HepG2 (cell line): ENCODE results near the gene NHSL1. TPM values are rescaled to one million over a fixed set of nuclear protein-coding genes. Genes with fewer than 3 reads are reported as not detected.

Experiments
- HNF4G ChIP-seq, 2 experiments: sonication (generic) in 1 of 2; formaldehyde crosslinking in 1 of 2; IDR thresholded peaks; 2 replicates each; pipeline versions ENCODE4 v1.4.0 to v1.6.1; 2011 to 2020; ENCODE audit warnings: borderline replicate concordance in 2 of 2, low read depth in 2 of 2, mild to moderate bottlenecking in 2 of 2, low read length in 1 of 2, missing genetic modification reagents in 1 of 2, moderate library complexity in 1 of 2
- KLF6 ChIP-seq: IDR thresholded peaks from 2 replicates; pipeline ENCODE4 v1.8.0; 2016; ENCODE audit warnings: missing biosample characterization, missing genetic modification reagents
- KLF9 ChIP-seq: IDR thresholded peaks from 2 replicates; pipeline ENCODE4 v1.6.1; 2016; ENCODE audit warnings: low read depth
- MIER2 ChIP-seq: IDR thresholded peaks from 2 replicates; pipeline ENCODE4 v1.6.1; 2016; ENCODE audit warnings: missing biosample characterization, missing genetic modification reagents
- NFATC3 ChIP-seq: sonication (generic); formaldehyde crosslinking; IDR thresholded peaks from 2 replicates; pipeline ENCODE4 v1.5.1; 2020; ENCODE audit warnings: mild to moderate bottlenecking, missing genetic modification reagents
- NFKBIZ ChIP-seq: IDR thresholded peaks from 2 replicates; pipeline ENCODE4 v1.6.1; 2018; ENCODE audit warnings: missing genetic modification reagents, missing compliant biosample characterization
- NR2C2 ChIP-seq: sonication (generic); formaldehyde crosslinking; IDR thresholded peaks from 2 replicates; pipeline ENCODE4 v1.4.0; 2020; ENCODE audit warnings: missing genetic modification reagents, mild to moderate bottlenecking, moderate library complexity, borderline replicate concordance
- ONECUT2 ChIP-seq: sonication (generic); formaldehyde crosslinking; IDR thresholded peaks from 2 replicates; pipeline ENCODE4 v1.4.0; 2020; ENCODE audit warnings: missing genetic modification reagents
- SALL2 ChIP-seq: sonication (generic); formaldehyde crosslinking; IDR thresholded peaks from 2 replicates; pipeline ENCODE4 v1.8.1; 2023; ENCODE audit warnings: mild to moderate bottlenecking, missing genetic modification reagents, inconsistent platforms
- SOX6 ChIP-seq, 2 experiments: fragments of 450-650 bp in 1 of 2; sonication (generic) in 1 of 2; formaldehyde crosslinking in 1 of 2; IDR thresholded peaks; 2 replicates each; pipeline versions ENCODE4 v1.4.0 to v1.6.1; 2017 to 2020; ENCODE audit warnings: antibody characterized with exemption in 1 of 2, mild to moderate bottlenecking in 1 of 2, missing genetic modification reagents in 1 of 2
- STAG1 ChIP-seq: sonication (generic); formaldehyde crosslinking; IDR thresholded peaks from 2 replicates; pipeline ENCODE4 v1.4.0; 2020; ENCODE audit warnings: missing genetic modification reagents
- ZMYM4 ChIP-seq: sonication (generic); formaldehyde crosslinking; IDR thresholded peaks from 2 replicates; pipeline ENCODE4 v1.8.1; 2023; ENCODE audit warnings: mild to moderate bottlenecking, missing genetic modification reagents
- ZNF432 ChIP-seq: sonication (generic); formaldehyde crosslinking; IDR thresholded peaks from 2 replicates; pipeline ENCODE4 v1.5.0; 2020; ENCODE audit warnings: missing genetic modification reagents, mild to moderate bottlenecking, borderline replicate concordance
- ZNF567 ChIP-seq: sonication (generic); formaldehyde crosslinking; IDR thresholded peaks from 2 replicates; pipeline ENCODE4 v1.8.1; 2023; ENCODE audit warnings: mild to moderate bottlenecking, missing genetic modification reagents, borderline replicate concordance
- ZNF616 ChIP-seq: sonication (generic); formaldehyde crosslinking; IDR thresholded peaks from 2 replicates; pipeline ENCODE4 v1.5.0; 2020; ENCODE audit warnings: low read depth, mild to moderate bottlenecking, missing genetic modification reagents
- ZNF766 ChIP-seq: sonication (generic); formaldehyde crosslinking; IDR thresholded peaks from 2 replicates; pipeline ENCODE4 v1.5.0; 2020; ENCODE audit warnings: missing genetic modification reagents, borderline replicate concordance
- polyA plus RNA-seq, 8 experiments: library from polyadenylated mRNA; depleted of rRNA in 3 of 8; stranded (reverse) in 7 of 8; unstranded in 1 of 8; fragments of >200 nt; fragmentation: Illumina TruSeq in 4 of 8; extraction: Trizol in 4 of 8; gene quantifications; 2 replicates each; pipeline versions ENCODE4 v1.2.1 to v1.2.3, GENCODE V29; 2011 to 2016; ENCODE audit warnings: low read depth in 4 of 8, missing spikeins in 1 of 8, mixed read lengths in 1 of 8; ENCODE audit not compliant: insufficient read depth in 1 of 8
- total RNA-seq, 5 experiments: library from RNA; depleted of rRNA; stranded (reverse); fragments of >200 nt; fragmentation: Illumina TruSeq; extraction: Trizol; gene quantifications; 2 replicates each; pipeline ENCODE4 v1.2.3, GENCODE V29; 2016; ENCODE audit warnings: low read depth in 1 of 5
- TF ChIP-seq, protein P1 (sequence below): sonication (generic); formaldehyde crosslinking; IDR thresholded peaks from 2 replicates; pipeline ENCODE4 v1.4.0; 2020; ENCODE audit warnings: missing genetic modification reagents
- TF ChIP-seq, protein P2 (sequence below), 2 experiments: sonication (generic) in 1 of 2; formaldehyde crosslinking in 1 of 2; IDR thresholded peaks; 2 replicates each; pipeline versions ENCODE4 v1.5.1 to v1.6.1; 2011 to 2020; ENCODE audit warnings: borderline replicate concordance in 1 of 2, low read depth in 1 of 2, low read length in 1 of 2, mild to moderate bottlenecking in 1 of 2, missing genetic modification reagents in 1 of 2, moderate library complexity in 1 of 2
- TF ChIP-seq, protein P3 (sequence below): sonication (generic); formaldehyde crosslinking; IDR thresholded peaks from 2 replicates; pipeline ENCODE4 v1.4.0; 2020; ENCODE audit warnings: missing genetic modification reagents
- TF ChIP-seq, protein P4 (sequence below): sonication (generic); formaldehyde crosslinking; IDR thresholded peaks from 2 replicates; pipeline ENCODE4 v1.5.0; 2020; ENCODE audit warnings: mild to moderate bottlenecking, low read depth, missing genetic modification reagents, borderline replicate concordance
- TF ChIP-seq, protein P5 (sequence below): IDR thresholded peaks from 2 replicates; pipeline ENCODE4 v1.6.1; 2016; ENCODE audit warnings: missing genetic modification reagents, missing compliant biosample characterization
- TF ChIP-seq, protein P6 (sequence below), 2 experiments: fragments of 450-650 bp in 1 of 2; sonication (generic) in 1 of 2; formaldehyde crosslinking; IDR thresholded peaks; 2 replicates each; pipeline versions ENCODE4 v1.5.0 to v1.8.0; 2020 to 2022; ENCODE audit warnings: mild to moderate bottlenecking in 1 of 2, missing genetic modification reagents in 1 of 2

The NHSL1 gene
- total and polyA plus RNA-seq, 2 of the 13 experiments (the other 11 are each of a cell fraction or from before 2014, with no cell fraction given) = 24.9 to 53.6 TPM

DNA sequence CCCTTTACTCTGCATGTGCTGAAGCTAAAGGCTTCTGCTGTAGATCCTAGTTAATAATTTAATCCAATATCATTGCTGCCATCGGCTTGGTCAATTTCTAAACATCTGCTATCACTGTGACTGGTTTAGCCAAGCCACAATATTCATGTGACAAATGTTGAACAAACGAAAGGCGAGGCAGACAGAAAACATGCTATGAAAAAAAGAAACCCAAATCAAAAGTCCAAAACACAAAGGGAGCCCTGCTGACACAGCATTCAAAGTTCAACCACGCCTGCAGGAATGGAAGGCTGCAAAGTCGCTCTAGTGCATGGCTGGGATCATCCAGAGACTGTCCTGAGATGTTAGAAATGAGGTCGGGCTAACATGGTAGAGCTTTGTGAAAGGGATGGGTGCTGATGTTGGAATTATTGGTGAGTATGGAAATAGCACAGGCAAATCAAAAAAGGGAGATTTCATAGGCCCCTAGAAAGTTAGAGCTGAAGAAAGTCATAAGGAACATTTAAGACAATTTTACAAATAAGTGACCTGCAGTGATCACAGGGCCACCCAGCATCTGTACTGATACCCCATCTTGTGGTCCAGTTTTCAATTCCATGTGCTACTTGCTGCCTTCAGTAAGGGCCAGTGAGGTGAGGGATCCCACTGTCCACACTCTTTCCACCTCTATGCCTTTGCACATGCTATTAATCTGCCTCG is 8.8 kb upstream of the NHSL1 start (continued):
- TF ChIP-seq, protein P1, sequence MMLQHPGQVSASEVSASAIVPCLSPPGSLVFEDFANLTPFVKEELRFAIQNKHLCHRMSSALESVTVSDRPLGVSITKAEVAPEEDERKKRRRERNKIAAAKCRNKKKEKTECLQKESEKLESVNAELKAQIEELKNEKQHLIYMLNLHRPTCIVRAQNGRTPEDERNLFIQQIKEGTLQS (CRISPR knock-in tag) = no peak; the same call in 1 of the 2 replicates
- no peak for TF ChIP-seq ZNF432
- no peak for TF ChIP-seq ONECUT2
- TF ChIP-seq NFATC3 (CRISPR knock-in tag) = no peak
- TF ChIP-seq ZNF616 (CRISPR knock-in tag) = no peak
- no peak for TF ChIP-seq ZNF567 (CRISPR knock-in tag)
- TF ChIP-seq, protein P2, sequence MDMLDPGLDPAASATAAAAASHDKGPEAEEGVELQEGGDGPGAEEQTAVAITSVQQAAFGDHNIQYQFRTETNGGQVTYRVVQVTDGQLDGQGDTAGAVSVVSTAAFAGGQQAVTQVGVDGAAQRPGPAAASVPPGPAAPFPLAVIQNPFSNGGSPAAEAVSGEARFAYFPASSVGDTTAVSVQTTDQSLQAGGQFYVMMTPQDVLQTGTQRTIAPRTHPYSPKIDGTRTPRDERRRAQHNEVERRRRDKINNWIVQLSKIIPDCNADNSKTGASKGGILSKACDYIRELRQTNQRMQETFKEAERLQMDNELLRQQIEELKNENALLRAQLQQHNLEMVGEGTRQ (IDR thresholded peaks at IDR 0.05; ENCODE audit: low read depth, low read length) = no peak
- TF ChIP-seq, protein P2 (CRISPR knock-in tag; IDR thresholded peaks at IDR 0.05; ENCODE audit: borderline replicate concordance) = no peak
- TF ChIP-seq, protein P3, sequence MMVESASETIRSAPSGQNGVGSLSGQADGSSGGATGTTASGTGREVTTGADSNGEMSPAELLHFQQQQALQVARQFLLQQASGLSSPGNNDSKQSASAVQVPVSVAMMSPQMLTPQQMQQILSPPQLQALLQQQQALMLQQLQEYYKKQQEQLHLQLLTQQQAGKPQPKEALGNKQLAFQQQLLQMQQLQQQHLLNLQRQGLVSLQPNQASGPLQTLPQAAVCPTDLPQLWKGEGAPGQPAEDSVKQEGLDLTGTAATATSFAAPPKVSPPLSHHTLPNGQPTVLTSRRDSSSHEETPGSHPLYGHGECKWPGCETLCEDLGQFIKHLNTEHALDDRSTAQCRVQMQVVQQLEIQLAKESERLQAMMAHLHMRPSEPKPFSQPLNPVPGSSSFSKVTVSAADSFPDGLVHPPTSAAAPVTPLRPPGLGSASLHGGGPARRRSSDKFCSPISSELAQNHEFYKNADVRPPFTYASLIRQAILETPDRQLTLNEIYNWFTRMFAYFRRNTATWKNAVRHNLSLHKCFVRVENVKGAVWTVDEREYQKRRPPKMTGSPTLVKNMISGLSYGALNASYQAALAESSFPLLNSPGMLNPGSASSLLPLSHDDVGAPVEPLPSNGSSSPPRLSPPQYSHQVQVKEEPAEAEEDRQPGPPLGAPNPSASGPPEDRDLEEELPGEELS (CRISPR knock-in tag) = peak; percentile 72
- TF ChIP-seq, protein P4, sequence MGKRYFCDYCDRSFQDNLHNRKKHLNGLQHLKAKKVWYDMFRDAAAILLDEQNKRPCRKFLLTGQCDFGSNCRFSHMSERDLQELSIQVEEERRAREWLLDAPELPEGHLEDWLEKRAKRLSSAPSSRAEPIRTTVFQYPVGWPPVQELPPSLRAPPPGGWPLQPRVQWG (CRISPR knock-in tag) = no peak
- no peak for TF ChIP-seq ZNF766 (CRISPR knock-in tag)
- no peak for TF ChIP-seq SALL2 (CRISPR knock-in tag)
- peak; percentile 75 for TF ChIP-seq ZMYM4 (CRISPR knock-in tag)
- TF ChIP-seq, protein P5, sequence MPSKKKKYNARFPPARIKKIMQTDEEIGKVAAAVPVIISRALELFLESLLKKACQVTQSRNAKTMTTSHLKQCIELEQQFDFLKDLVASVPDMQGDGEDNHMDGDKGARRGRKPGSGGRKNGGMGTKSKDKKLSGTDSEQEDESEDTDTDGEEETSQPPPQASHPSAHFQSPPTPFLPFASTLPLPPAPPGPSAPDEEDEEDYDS = peak; percentile 36; the same call in 1 of the 2 replicates
- no peak for TF ChIP-seq KLF9 (CRISPR knock-in tag)
- TF ChIP-seq MIER2 (CRISPR knock-in tag) = peak; percentile 56; the same call in 1 of the 2 replicates
- TF ChIP-seq SOX6 (IDR thresholded peaks at IDR 0.05) = no peak
- TF ChIP-seq SOX6 (CRISPR knock-in tag; IDR thresholded peaks at IDR 0.05) = peak; percentile 88
- peak; percentile 86 for TF ChIP-seq HNF4G (IDR thresholded peaks at IDR 0.05; ENCODE audit: borderline replicate concordance, low read depth, low read length)
- 0 out of 2 replicates have a peak, but pooled peaks have one; percentile 65 for TF ChIP-seq HNF4G (CRISPR knock-in tag; IDR thresholded peaks at IDR 0.05; ENCODE audit: borderline replicate concordance, low read depth)
- TF ChIP-seq STAG1 = peak; percentile 36
- TF ChIP-seq, protein P6, sequence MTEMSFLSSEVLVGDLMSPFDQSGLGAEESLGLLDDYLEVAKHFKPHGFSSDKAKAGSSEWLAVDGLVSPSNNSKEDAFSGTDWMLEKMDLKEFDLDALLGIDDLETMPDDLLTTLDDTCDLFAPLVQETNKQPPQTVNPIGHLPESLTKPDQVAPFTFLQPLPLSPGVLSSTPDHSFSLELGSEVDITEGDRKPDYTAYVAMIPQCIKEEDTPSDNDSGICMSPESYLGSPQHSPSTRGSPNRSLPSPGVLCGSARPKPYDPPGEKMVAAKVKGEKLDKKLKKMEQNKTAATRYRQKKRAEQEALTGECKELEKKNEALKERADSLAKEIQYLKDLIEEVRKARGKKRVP (CRISPR knock-in tag; IDR thresholded peaks at IDR 0.05) = peak in 1 of 2 experiments; percentile 39; a peak in 1 of 4 replicates
- TF ChIP-seq KLF6 = no peak
- 0 out of 2 replicates have a peak, but pooled peaks have one; percentile 26 for TF ChIP-seq NFKBIZ (CRISPR knock-in tag)
- no peak for TF ChIP-seq NR2C2 (CRISPR knock-in tag)
